ENCODE measurements around the gene TMEM243. TPM values are rescaled to one million over a fixed set of nuclear protein-coding genes. Genes with fewer than 3 reads are reported as not detected.

TMEM243 gene
- total and polyA plus RNA-seq, 2 of the 13 experiments (the other 11 are each of a cell fraction or from before 2014, with no cell fraction given) = 25.1 to 31.2 TPM

DNA sequence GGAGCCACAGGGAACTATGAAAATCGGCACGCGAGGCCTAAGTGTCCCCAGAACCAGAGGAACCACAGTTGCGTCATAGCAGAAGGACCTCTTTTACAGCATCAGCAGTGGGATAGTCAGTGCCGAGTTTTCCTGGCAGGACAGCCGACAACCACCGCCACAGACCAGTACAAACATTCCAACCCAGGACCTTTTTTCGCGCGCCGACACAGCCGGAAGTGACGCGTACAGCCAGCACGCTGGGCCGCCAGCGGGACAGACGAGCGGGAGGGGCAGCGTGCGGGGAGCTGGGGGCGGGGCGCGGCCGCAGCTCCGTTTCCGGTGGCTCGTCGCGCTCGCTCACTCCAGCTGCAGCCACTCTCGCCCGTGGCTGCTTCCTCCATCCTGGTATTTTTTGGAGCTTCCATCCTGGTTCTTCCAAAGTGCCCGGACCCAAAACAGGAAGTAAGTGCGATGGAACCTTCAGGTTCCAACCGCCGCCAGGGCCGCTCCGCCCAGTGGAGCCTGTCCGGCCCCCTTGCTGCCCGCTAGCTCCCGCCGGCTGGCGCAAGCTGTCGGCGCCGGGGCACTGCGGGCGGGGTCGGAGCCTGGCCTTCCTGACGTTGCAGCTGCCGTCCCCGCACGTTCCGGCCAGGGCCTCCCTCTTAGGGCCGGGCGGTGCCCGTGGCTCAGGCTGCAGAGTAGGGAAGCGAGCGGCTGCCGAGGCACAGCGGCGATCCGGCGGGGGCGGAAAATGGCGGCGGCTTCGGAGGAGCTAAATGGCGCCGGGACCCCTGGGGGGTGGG is 67.2 kb downstream of the TMEM243 start, which contains the start of gene DMTF1 (continued):
- 0 out of 2 replicates have a peak, but pooled peaks have one; percentile 5 for TF ChIP-seq ZNF629 (CRISPR knock-in tag; conservative IDR thresholded peaks at IDR 0.05)
- TF ChIP-seq, protein P1, sequence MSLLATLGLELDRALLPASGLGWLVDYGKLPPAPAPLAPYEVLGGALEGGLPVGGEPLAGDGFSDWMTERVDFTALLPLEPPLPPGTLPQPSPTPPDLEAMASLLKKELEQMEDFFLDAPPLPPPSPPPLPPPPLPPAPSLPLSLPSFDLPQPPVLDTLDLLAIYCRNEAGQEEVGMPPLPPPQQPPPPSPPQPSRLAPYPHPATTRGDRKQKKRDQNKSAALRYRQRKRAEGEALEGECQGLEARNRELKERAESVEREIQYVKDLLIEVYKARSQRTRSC (CRISPR knock-in tag; IDR thresholded peaks at IDR 0.05; ENCODE audit: low read depth) = 0 out of 2 replicates have a peak, but pooled peaks have one; percentile 53
- no peak for TF ChIP-seq SRY (CRISPR knock-in tag; IDR thresholded peaks at IDR 0.05)
- peak; percentile 93 for TF ChIP-seq KLF6 (CRISPR knock-in tag; IDR thresholded peaks at IDR 0.05)
- peak; percentile 85 for TF ChIP-seq GABPA (IDR thresholded peaks at IDR 0.05; ENCODE audit: low read depth, low read length)
- peak; percentile 93 for TF ChIP-seq GABPA (CRISPR knock-in tag; IDR thresholded peaks at IDR 0.05; ENCODE audit: low read depth)
- TF ChIP-seq TOPORS (CRISPR knock-in tag; IDR thresholded peaks at IDR 0.05) = peak; percentile 82; the same call in 1 of the 2 replicates
- no peak for TF ChIP-seq ZNF746 (CRISPR knock-in tag; IDR thresholded peaks at IDR 0.05)
- TF ChIP-seq, protein P2, sequence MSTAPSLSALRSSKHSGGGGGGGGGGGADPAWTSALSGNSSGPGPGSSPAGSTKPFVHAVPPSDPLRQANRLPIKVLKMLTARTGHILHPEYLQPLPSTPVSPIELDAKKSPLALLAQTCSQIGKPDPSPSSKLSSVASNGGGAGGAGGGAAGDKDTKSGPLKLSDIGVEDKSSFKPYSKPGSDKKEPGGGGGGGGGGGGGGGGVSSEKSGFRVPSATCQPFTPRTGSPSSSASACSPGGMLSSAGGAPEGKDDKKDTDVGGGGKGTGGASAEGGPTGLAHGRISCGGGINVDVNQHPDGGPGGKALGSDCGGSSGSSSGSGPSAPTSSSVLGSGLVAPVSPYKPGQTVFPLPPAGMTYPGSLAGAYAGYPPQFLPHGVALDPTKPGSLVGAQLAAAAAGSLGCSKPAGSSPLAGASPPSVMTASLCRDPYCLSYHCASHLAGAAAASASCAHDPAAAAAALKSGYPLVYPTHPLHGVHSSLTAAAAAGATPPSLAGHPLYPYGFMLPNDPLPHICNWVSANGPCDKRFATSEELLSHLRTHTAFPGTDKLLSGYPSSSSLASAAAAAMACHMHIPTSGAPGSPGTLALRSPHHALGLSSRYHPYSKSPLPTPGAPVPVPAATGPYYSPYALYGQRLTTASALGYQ (CRISPR knock-in tag; IDR thresholded peaks at IDR 0.05) = peak; percentile 44; the same call in 1 of the 2 replicates
- TF ChIP-seq, protein P3, sequence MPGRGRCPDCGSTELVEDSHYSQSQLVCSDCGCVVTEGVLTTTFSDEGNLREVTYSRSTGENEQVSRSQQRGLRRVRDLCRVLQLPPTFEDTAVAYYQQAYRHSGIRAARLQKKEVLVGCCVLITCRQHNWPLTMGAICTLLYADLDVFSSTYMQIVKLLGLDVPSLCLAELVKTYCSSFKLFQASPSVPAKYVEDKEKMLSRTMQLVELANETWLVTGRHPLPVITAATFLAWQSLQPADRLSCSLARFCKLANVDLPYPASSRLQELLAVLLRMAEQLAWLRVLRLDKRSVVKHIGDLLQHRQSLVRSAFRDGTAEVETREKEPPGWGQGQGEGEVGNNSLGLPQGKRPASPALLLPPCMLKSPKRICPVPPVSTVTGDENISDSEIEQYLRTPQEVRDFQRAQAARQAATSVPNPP (CRISPR knock-in tag; IDR thresholded peaks at IDR 0.05) = peak; percentile 73; the same call in 1 of the 2 replicates
- TF ChIP-seq ZFAT (CRISPR knock-in tag; conservative IDR thresholded peaks at IDR 0.05) = no peak
- TF ChIP-seq TBL1XR1 (IDR thresholded peaks at IDR 0.05; ENCODE audit: borderline replicate concordance, low read length, partially characterized antibody) = no peak
- TF ChIP-seq, protein P4, sequence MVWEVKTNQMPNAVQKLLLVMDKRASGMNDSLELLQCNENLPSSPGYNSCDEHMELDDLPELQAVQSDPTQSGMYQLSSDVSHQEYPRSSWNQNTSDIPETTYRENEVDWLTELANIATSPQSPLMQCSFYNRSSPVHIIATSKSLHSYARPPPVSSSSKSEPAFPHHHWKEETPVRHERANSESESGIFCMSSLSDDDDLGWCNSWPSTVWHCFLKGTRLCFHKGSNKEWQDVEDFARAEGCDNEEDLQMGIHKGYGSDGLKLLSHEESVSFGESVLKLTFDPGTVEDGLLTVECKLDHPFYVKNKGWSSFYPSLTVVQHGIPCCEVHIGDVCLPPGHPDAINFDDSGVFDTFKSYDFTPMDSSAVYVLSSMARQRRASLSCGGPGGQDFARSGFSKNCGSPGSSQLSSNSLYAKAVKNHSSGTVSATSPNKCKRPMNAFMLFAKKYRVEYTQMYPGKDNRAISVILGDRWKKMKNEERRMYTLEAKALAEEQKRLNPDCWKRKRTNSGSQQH (CRISPR knock-in tag; IDR thresholded peaks at IDR 0.05; ENCODE audit: low read depth) = peak; percentile 18; the same call in 1 of the 2 replicates
- TF ChIP-seq, protein P5, sequence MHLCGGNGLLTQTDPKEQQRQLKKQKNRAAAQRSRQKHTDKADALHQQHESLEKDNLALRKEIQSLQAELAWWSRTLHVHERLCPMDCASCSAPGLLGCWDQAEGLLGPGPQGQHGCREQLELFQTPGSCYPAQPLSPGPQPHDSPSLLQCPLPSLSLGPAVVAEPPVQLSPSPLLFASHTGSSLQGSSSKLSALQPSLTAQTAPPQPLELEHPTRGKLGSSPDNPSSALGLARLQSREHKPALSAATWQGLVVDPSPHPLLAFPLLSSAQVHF (CRISPR knock-in tag; IDR thresholded peaks at IDR 0.05) = no peak
- TF ChIP-seq MYNN (CRISPR knock-in tag; IDR thresholded peaks at IDR 0.05; ENCODE audit: low read depth) = no peak
- TF ChIP-seq RXRA (CRISPR knock-in tag; IDR thresholded peaks at IDR 0.05) = peak; percentile 27; the same call in 1 of the 2 replicates
- peak; percentile 80 for TF ChIP-seq DR1 (CRISPR knock-in tag; IDR thresholded peaks at IDR 0.05)
- no peak for TF ChIP-seq MAFG (CRISPR knock-in tag; IDR thresholded peaks at IDR 0.05)
- peak; percentile 87; the same call in 1 of the 2 replicates for TF ChIP-seq GTF3A (CRISPR knock-in tag; conservative IDR thresholded peaks at IDR 0.05)
- TF ChIP-seq, protein P6, sequence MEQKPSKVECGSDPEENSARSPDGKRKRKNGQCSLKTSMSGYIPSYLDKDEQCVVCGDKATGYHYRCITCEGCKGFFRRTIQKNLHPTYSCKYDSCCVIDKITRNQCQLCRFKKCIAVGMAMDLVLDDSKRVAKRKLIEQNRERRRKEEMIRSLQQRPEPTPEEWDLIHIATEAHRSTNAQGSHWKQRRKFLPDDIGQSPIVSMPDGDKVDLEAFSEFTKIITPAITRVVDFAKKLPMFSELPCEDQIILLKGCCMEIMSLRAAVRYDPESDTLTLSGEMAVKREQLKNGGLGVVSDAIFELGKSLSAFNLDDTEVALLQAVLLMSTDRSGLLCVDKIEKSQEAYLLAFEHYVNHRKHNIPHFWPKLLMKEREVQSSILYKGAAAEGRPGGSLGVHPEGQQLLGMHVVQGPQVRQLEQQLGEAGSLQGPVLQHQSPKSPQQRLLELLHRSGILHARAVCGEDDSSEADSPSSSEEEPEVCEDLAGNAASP (CRISPR knock-in tag; IDR thresholded peaks at IDR 0.05; ENCODE audit: borderline replicate concordance) = no peak
- TF ChIP-seq, protein P7, sequence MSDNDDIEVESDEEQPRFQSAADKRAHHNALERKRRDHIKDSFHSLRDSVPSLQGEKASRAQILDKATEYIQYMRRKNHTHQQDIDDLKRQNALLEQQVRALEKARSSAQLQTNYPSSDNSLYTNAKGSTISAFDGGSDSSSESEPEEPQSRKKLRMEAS (IDR thresholded peaks at IDR 0.05) = peak; percentile 82
- no peak; the same call in 1 of the 2 replicates for TF ChIP-seq NR1H2 (CRISPR knock-in tag; IDR thresholded peaks at IDR 0.05; ENCODE audit: borderline replicate concordance, low read depth)
- no peak for TF ChIP-seq GTF2F1 (IDR thresholded peaks at IDR 0.05; ENCODE audit: low read length)
